ENCODE data around the gene PER3.

GRCh38 chr1:7777591-7777990 is 6.5 kb upstream of the PER3 start:
- TF ChIP-seq CTCF (IDR thresholded peaks at IDR 0.05) (no peak), EZH2 (IDR thresholded peaks at IDR 0.05; ENCODE audit: borderline replicate concordance, insufficient read depth, low read depth, low read length, poor library complexity, severe bottlenecking) (no peak)
